ENCODE data around the gene SCARF1.

GRCh38 chr17:1593630-1593931 is 52.0 kb downstream of the SCARF1 start:
- no peak for TF ChIP-seq FOXM1 (IDR thresholded peaks at IDR 0.05; ENCODE audit: borderline replicate concordance)
- TF ChIP-seq BHLHE40 (IDR thresholded peaks at IDR 0.05; ENCODE audit: borderline replicate concordance), result no peak
- TF ChIP-seq L3MBTL2 (conservative IDR thresholded peaks at IDR 0.05), result no peak
- no peak for TF ChIP-seq FOXK2 (IDR thresholded peaks at IDR 0.05)
- TF ChIP-seq LEF1 (IDR thresholded peaks at IDR 0.05; ENCODE audit: borderline replicate concordance), result no peak
- no peak for TF ChIP-seq ZNF384 (IDR thresholded peaks at IDR 0.05)
- no peak for TF ChIP-seq SP1 (IDR thresholded peaks at IDR 0.05)
- TF ChIP-seq SUZ12 (IDR thresholded peaks at IDR 0.05), result no peak
- TF ChIP-seq FOXA1 (IDR thresholded peaks at IDR 0.05), result no peak
- TF ChIP-seq HDGF (IDR thresholded peaks at IDR 0.05; ENCODE audit: borderline replicate concordance), result no peak
- TF ChIP-seq NFRKB (IDR thresholded peaks at IDR 0.05), result no peak
- no peak for TF ChIP-seq TARDBP (IDR thresholded peaks at IDR 0.05)
- no peak for TF ChIP-seq ARNT (IDR thresholded peaks at IDR 0.05)

All from HEK293T (cell line).